Femur (tissue), 1 donor: ENCODE data around the gene GRHL3.
"Not testable (repeated sequence)": the region's sequence is repeated elsewhere in the genome, so short reads cannot be mapped to it uniquely, and the experiment has no call there.

ENCODE experiments used
- DNase-seq: peaks from one replicate; pipeline ENCODE4 v3.0.0-alpha.2; 2017

Gene GRHL3

GRCh38 chr1:24319312-24319863 is at the start of gene GRHL3:
GRHL3 (plus strand) TSS chr1:24319357; CDS start chr1:24319552, 195 bp downstream.
- no peak for DNase-seq

GRCh38 chr1:24274203-24275103 is 44.7 kb upstream of the GRHL3 start:
- DNase-seq, result not testable (repeated sequence)

GRCh38 chr1:24275104-24275410 is 44.1 kb upstream of the GRHL3 start:
- DNase-seq, result no peak

GRCh38 chr1:24275510-24275909 is 43.6 kb upstream of the GRHL3 start:
- no peak for DNase-seq

GRCh38 chr1:24276791-24277190 is 42.4 kb upstream of the GRHL3 start:
- no peak for DNase-seq

GRCh38 chr1:24277420-24278169 is 41.6 kb upstream of the GRHL3 start:
- no peak for DNase-seq

GRCh38 chr1:24278726-24279125 is 40.4 kb upstream of the GRHL3 start:
- no peak for DNase-seq

- no peak for DNase-seq
Measured at GRCh38 chr1:24279590-24280232, 39.4 kb upstream of the GRHL3 start.

- DNase-seq, result no peak
Measured at GRCh38 chr1:24281591-24281990, 37.6 kb upstream of the GRHL3 start.

- DNase-seq, result no peak
Measured at GRCh38 chr1:24282491-24282890, 36.7 kb upstream of the GRHL3 start.

GRCh38 chr1:24283326-24284155 is 35.6 kb upstream of the GRHL3 start:
- no peak for DNase-seq

GRCh38 chr1:24284156-24284471 is 35.0 kb upstream of the GRHL3 start:
- DNase-seq, result no peak

GRCh38 chr1:24285231-24285630 is 33.9 kb upstream of the GRHL3 start:
- DNase-seq, result no peak

GRCh38 chr1:24286246-24287010 is 32.7 kb upstream of the GRHL3 start:
- no peak for DNase-seq

GRCh38 chr1:24287779-24288178 is 31.4 kb upstream of the GRHL3 start:
- DNase-seq, result not testable (repeated sequence)

- DNase-seq, result no peak
Measured at GRCh38 chr1:24288479-24288878, 30.7 kb upstream of the GRHL3 start.

- peak; percentile 68 for DNase-seq
Measured at GRCh38 chr1:24289937-24290595, 29.1 kb upstream of the GRHL3 start.

- no peak for DNase-seq
Measured at GRCh38 chr1:24290933-24291487, 28.1 kb upstream of the GRHL3 start.

- DNase-seq, result no peak
Measured at GRCh38 chr1:24292103-24292502, 27.1 kb upstream of the GRHL3 start.

GRCh38 chr1:24292887-24293286 is 26.3 kb upstream of the GRHL3 start:
- no peak for DNase-seq
